Neuron (in vitro differentiated cells): Measurements from ENCODE around the gene GBX1.

Experiments used
- H2AFZ ChIP-seq: one replicate; pipeline ENCODE4 v1.6.1; 2013; ENCODE audit warnings: low read depth, mild to moderate bottlenecking, inconsistent platforms, low read length, moderate library complexity
- H3K27me3 ChIP-seq: one replicate; pipeline ENCODE4 v1.6.1; 2013; ENCODE audit warnings: low read length; ENCODE audit not compliant: insufficient read depth
- H3K36me3 ChIP-seq: one replicate; pipeline ENCODE4 v1.6.1; 2013; ENCODE audit warnings: low read length; ENCODE audit not compliant: insufficient read depth
- H3K4me1 ChIP-seq: one replicate; pipeline ENCODE4 v1.6.1; 2013; ENCODE audit warnings: low read length; ENCODE audit not compliant: insufficient read depth
- H3K4me3 ChIP-seq: 2 replicates; pipeline ENCODE4 v1.5.1; 2013; ENCODE audit warnings: mild to moderate bottlenecking, low read length, moderate library complexity
- H3K9me3 ChIP-seq: one replicate; pipeline ENCODE4 v1.6.1; 2013; ENCODE audit warnings: low read length

Gene GBX1

DNA sequence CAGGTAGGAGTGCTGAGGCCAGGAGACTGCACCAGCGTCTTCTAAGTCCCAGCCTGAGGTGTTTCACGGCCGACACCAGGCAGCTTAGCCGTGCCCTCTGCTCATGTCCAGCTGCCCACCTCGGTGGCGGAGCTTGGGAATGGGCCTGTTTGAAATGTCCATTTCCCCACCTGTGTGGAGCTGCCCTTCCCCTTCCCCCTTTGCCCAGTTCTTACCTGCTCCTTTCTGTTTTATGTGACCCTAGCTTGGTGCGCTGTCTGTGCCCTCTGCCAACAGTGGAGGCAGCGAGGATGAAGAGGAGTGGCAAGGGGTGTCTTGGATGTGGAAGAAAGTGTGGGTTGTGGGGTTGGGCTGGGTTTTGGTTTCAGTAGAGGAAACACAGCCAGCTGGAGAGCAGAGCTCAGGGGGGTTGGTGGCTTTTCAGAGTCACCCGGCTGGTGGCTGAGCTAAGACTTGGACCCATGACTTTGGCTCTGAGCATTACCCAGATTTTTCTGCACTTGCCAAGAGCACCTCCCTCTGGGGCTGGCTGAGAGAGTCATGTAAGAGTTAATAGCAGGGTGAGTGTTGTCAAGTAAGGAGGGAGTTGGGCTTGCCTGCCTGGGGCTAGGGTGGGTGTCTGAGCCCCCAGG lies 37.4 kb downstream of the GBX1 start:
- H3K4me3 ChIP-seq: no peak overlapping the region
- H2AFZ ChIP-seq: no peak overlapping the region
- no peaks in the 10 kb centered on the region for H3K27me3 ChIP-seq
- H3K4me1 ChIP-seq: no peaks in the 10 kb centered on the region
- H3K36me3 ChIP-seq: peaks cover 65% of the 10 kb centered on the region
- H3K9me3 ChIP-seq: no peaks in the 10 kb centered on the region

DNA sequence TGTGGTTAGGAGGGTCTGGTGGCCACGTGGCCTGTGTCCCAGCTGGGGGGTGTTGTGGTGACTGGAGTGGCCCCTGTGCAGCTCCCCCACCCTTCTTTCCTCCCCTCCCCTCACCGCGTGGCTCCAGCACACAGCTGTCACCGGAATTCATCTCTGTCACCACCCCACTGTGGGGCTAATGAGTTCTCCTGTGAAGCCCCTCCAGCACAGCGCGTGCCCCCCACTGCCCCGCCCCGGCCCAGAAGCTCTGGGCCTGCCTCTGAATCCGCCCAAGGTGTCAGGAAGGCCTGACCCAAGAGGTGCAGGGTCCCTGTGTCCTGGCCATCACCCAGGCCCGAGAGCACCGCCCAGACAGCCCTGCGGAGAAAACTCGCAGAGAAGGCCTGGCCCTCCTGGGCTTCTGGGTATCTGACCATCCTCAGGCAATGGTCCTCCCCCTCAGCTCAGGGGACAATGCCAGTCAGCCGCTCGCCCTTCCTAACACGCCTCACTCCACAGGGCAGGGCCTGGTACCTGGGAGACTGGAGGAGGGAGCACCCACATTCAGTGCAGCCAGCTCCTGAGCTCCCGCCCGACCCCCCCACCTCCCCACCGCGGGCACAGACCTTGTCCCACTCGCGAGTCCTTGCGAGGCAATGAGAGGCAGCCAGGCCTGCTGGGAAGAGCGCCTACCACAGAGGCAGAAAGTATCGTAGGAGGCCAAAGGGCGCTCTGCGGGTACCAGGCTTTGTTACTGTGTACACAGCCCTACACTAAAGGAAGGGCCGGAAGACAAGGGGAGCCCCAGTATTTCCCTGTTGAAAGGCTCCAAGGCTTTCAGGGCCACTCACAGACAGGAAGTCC lies 38.2 kb downstream of the GBX1 start:
- Histone ChIP-seq H2AFZ (no peak overlapping the region), H3K36me3 (peaks cover 65% of the 10 kb centered on the region), H3K4me1 (no peaks in the 10 kb centered on the region), H3K9me3 (no peaks in the 10 kb centered on the region), H3K4me3 (no peak overlapping the region), H3K27me3 (no peaks in the 10 kb centered on the region)

DNA sequence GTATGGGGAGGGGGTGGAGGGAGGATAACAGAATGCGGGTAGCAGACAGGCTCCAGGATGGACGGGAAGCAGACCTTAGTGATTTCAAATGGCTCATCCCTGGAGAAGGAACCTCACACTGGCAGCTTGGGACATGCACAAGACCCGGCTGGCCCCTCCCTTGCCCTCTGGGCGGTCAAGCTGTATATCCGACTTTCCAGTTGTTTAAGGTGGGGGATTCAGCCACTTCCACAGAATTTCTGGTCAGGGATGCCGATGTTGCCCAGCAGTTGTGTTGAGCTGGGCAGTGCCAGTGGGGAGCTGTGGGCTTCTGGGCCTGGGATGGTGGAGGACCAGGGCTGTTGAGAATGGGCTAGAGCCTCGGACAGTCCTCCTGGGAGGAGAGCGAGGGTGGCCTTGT lies 38.8 kb downstream of the GBX1 start:
- Histone ChIP-seq H3K27me3 (no peaks in the 10 kb centered on the region), H2AFZ (no peak overlapping the region), H3K36me3 (peaks cover 59% of the 10 kb centered on the region), H3K9me3 (no peaks in the 10 kb centered on the region), H3K4me1 (no peaks in the 10 kb centered on the region), H3K4me3 (no peak overlapping the region)

DNA sequence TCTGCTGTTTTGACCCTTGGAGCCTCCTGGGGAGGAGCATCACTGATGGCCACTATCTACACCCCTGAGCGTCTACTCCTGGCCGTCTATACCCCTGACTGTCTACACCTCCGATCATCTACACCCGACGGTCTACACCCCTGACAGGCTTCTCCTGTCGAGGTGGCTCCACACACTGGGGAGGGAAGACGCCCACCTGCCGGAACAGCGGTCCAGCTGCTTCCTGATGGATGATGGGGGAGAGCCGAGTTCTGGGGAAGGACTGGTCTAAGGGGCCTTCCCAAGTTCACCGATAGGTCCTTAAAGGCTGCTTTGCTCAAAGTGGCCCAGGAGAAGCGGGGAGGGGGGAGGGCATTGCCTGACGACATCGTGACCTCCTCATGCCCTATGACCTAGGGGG lies 39.4 kb downstream of the GBX1 start:
- Histone ChIP-seq H3K9me3 (no peaks in the 10 kb centered on the region), H3K36me3 (peaks cover 56% of the 10 kb centered on the region), H3K4me3 (no peak overlapping the region), H3K4me1 (no peaks in the 10 kb centered on the region), H2AFZ (no peak overlapping the region), H3K27me3 (no peaks in the 10 kb centered on the region)

DNA sequence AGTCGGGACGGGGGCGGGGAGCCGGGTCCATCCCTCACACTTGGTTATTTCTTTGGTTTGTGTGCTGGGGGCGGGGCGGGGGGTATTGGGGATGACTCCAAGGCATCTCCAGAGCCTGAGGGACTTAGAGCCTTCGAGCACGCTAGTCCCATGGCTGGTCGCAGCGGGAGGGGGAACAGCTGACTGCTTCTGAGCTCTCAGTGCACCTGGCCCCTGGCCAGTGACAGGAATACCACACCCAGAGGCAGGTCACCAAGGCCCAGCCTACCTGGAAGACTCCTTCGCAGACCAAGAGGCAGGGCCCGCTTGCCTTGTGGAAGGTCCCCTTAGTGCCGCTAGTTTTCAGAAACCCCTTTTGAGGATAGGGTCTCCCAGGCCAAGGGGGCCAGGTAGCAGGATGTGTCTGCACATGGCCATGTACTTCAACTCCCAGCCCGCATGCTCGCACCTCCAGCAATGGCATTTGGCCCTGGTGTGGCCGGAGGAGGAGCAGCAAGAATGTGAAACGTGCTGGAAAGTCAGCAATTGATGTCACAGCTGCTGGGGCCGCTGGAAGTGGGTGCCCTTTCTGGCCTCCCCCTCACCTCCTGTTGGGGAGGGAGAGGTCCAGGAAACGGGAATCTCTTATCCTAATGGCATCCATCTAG lies 40.9 kb downstream of the GBX1 start:
- no peaks in the 10 kb centered on the region for H3K9me3 ChIP-seq
- no peak overlapping the region for H3K4me3 ChIP-seq
- no peaks in the 10 kb centered on the region for H3K27me3 ChIP-seq
- H2AFZ ChIP-seq: no peak overlapping the region
- no peaks in the 10 kb centered on the region for H3K4me1 ChIP-seq
- peaks cover 51% of the 10 kb centered on the region for H3K36me3 ChIP-seq

DNA sequence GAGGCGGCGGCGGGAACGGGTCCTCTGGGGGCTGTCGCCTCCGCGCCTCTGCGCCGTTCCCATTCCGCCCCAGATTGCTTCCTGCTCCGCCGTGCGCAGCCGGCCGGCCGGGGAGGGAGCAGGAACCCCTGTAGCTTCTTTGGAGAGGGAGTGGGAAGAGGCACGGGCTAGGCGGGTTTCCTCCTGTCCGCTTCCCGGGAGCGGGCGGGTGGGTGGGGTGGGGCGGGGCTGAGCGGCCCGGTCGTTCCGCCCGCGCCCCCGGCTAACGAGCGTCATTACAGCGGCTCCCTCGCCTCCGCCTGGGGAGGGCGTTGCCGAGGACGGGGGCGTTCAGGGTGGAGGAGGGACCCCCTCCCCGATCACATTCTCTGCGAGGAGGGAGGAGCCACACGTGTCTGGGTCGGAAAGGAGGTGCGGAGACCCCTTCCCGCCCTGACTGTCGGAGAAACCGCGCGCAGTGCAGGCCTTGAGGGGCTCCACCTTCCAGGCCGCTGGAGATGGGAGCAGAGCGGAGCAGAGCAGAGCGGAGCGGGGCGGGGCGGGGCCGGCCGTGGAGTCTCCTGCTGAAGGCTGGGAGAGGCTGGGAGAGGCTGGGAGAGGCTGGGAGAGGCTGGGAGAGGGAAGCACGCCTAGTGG lies 41.5 kb downstream of the GBX1 start:
- Histone ChIP-seq H3K9me3 (no peaks in the 10 kb centered on the region), H3K36me3 (peaks cover 51% of the 10 kb centered on the region), H3K4me3 (no peak overlapping the region)

DNA sequence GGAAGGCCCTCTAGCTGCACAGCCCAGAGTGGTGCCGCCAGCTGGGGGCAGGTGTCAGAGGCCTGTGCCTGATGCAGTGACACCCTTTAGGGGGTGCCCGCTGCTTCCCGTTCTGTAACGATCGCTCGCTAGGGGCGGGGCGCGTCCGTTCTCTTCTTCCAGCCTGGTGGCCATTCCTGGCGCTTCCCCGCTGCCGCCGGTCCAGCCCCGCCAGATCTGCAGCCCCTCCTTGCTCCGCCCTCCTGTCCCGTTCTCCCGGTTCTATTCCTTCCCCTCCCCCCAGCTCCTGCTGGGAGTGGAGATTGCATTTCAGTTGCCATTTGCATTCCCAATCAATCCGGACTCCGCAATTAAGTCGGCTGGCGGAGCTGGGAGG lies 42.0 kb downstream of the GBX1 start:
- Histone ChIP-seq H3K9me3 (no peaks in the 10 kb centered on the region), H3K4me1 (no peaks in the 10 kb centered on the region), H3K27me3 (no peaks in the 10 kb centered on the region), H3K4me3 (no peak overlapping the region), H2AFZ (no peak overlapping the region), H3K36me3 (peaks cover 48% of the 10 kb centered on the region)

More for the DNA sequence above, 41.5 kb downstream of the GBX1 start:
- no peaks in the 10 kb centered on the region for H3K4me1 ChIP-seq
- H3K27me3 ChIP-seq: no peaks in the 10 kb centered on the region
- no peak overlapping the region for H2AFZ ChIP-seq

DNA sequence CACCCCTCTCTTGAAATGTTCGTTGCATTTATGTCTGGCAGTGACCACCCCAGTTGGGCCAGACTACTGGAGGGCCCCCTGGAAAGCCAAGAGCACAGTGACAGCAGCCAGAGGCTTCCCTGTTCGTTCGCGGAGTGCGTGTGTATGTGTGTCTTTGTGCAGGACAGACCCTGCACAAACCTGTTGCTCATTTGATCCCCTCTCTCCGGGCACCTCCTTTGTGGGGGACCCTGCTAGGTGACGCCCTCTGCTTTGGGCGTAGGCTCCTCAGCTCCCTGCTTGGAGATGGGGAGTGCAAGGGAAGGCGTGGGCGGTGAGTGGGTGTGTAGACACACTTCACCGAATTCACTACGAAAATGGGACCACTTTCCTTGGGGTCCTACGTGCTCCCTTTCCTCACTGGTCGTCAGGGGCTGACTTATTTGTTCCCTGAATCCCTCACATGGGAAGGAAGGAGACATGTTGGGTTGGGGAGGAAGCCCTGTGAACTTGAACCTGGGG lies 42.5 kb downstream of the GBX1 start:
- no peak overlapping the region for H3K4me3 ChIP-seq
- H3K4me1 ChIP-seq: no peaks in the 10 kb centered on the region
- peaks cover 49% of the 10 kb centered on the region for H3K36me3 ChIP-seq
- H3K27me3 ChIP-seq: no peaks in the 10 kb centered on the region
- no peak overlapping the region for H2AFZ ChIP-seq
- H3K9me3 ChIP-seq: no peaks in the 10 kb centered on the region

DNA sequence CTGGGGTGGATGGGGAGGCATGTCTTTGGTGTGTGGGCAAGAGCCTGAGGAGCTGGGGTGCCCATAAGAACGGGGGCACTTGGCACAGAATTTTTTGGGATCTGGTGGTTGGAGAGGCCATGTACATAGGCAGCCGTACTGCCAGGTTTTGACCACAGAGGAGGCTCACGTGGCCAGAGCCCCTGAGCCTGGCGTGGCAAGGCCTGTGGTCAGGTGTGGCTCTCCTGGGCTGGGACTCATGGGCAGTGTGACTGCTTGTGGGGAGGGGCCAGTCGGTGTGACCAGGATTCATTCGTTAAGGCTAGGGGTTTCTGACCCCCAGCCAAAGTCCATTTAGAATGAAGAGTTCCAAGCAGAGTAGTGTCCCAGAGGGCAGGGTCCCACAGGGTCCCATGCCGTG lies 43.0 kb downstream of the GBX1 start:
- H3K36me3 ChIP-seq: peaks cover 49% of the 10 kb centered on the region
- no peaks in the 10 kb centered on the region for H3K9me3 ChIP-seq
- no peak overlapping the region for H2AFZ ChIP-seq
- H3K4me3 ChIP-seq: no peak overlapping the region
- no peaks in the 10 kb centered on the region for H3K4me1 ChIP-seq
- H3K27me3 ChIP-seq: no peaks in the 10 kb centered on the region

DNA sequence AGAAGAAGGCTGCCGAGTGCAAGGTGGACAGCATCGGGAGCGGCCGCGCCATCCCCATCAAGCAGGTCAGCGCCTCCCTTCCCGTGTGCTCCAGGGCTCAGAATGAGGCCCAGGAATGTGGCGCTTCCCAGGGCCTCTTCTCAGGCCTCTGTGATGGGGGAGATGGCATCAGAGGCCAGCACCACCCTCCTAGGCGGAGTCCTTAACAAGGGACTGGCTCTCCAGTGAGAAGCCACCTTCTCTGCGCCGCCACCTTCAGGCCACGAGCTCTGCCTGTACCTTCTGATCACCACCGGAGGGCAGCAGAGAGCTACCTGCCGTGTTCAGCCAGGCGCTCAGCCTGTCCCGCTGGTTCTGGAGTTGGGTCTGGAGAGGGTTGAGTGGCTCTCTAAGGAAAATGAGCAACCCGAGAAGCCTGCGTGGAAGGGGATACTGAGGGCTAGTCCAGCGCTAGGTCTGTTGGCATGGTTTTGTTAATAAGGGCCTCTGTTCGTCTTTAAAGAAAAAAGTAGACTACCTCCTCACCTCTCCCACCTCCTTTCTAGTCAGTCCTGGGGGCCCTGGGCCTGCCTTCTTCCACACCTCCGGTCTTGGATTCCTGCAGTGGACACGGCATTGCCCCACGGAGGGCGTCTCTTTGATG lies 43.6 kb downstream of the GBX1 start:
- Histone ChIP-seq H3K27me3 (no peaks in the 10 kb centered on the region), H3K9me3 (no peaks in the 10 kb centered on the region), H3K4me3 (no peak overlapping the region), H2AFZ (no peak overlapping the region), H3K4me1 (no peaks in the 10 kb centered on the region), H3K36me3 (peaks cover 53% of the 10 kb centered on the region)

DNA sequence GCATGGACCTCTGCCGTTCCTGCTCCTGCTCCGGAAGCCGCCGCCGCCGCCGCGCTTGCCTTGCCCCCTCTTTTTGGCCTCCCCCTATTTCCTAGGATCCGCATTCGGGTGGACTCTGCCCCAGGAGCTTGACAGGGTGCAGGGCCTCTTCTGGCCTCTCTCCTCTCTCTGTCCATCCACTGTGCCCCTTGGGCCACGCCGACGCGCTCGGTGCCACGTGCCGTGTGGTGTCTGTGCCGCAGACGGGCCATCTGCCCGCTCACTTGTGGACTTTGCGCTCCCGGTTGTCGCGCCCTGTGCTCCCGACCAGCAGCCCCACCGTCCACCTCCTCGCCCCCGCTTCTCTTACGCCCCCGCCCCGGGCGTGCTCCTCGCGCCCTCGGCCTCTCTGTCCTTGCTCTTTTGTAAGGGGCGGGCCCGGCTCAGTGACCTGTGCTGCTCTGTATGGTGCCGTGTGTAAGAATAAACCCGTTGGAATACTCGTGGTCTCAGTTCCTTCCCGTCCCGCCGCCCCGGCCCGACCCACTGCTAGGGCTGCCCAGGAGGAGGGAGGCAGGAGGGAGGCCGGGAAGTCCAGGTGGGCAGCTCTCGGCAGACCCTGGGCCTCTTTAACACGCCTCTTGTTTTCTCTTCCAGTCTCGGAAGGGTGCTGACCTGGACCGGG lies 44.2 kb downstream of the GBX1 start:
- no peak overlapping the region for H3K4me3 ChIP-seq
- H3K27me3 ChIP-seq: no peaks in the 10 kb centered on the region
- no peak overlapping the region for H2AFZ ChIP-seq
- H3K4me1 ChIP-seq: no peaks in the 10 kb centered on the region
- no peaks in the 10 kb centered on the region for H3K9me3 ChIP-seq
- H3K36me3 ChIP-seq: peaks cover 53% of the 10 kb centered on the region

DNA sequence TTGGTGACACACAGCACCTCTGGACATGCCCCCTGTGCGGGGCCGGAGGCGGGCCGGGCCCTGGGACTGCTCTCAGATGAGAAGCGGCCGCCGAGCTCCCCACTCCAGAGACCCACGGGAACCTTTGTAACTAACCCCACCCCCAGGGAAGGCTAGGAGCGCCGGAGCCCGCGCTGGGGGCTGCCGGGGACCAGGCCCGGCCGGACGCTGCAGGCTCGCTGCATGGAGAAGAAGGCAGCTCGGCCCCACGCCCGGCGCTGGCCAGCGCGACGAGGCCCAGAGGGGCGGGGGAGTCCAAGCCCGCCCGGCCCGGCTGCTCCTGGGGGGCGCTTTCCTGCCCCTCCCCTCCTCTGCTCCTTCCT lies 44.7 kb downstream of the GBX1 start:
- H3K27me3 ChIP-seq: no peaks in the 10 kb centered on the region
- peaks cover 48% of the 10 kb centered on the region for H3K36me3 ChIP-seq
- H3K9me3 ChIP-seq: no peaks in the 10 kb centered on the region
- no peaks in the 10 kb centered on the region for H3K4me1 ChIP-seq
- no peak overlapping the region for H2AFZ ChIP-seq
- H3K4me3 ChIP-seq: no peak overlapping the region
